ACC112 (cell line): ENCODE data around the gene ENPP6.
"Not testable (repeated sequence)": the region's sequence is repeated elsewhere in the genome, so short reads cannot be mapped to it uniquely, and the experiment has no call there.

Experiments used
- H2AFZ ChIP-seq: fragments of 200-600 bp; sonication (generic); one replicate; pipeline ENCODE4 v1.6.0; 2017; ENCODE audit warnings: antibody characterized with exemption, low read length; ENCODE audit not compliant: unreplicated experiment
- H3K27ac ChIP-seq: fragments of 200-600 bp; sonication (generic); 2 replicates; pipeline ENCODE4 v1.5.1; 2014; ENCODE audit warnings: low read depth, mild to moderate bottlenecking, antibody characterized with exemption, low read length, moderate library complexity
- H3K27me3 ChIP-seq: fragments of 200-600 bp; sonication (generic); 2 replicates; pipeline ENCODE4 v1.6.1; 2014; ENCODE audit warnings: mild to moderate bottlenecking, antibody characterized with exemption, low read length, moderate library complexity, mixed read lengths; ENCODE audit not compliant: insufficient read depth
- H3K36me3 ChIP-seq: fragments of 200-600 bp; sonication (generic); 2 replicates; pipeline ENCODE4 v1.6.1; 2016; ENCODE audit warnings: mild to moderate bottlenecking, antibody characterized with exemption, low read length, moderate library complexity, mixed read lengths; ENCODE audit not compliant: insufficient read depth
- H3K4me1 ChIP-seq: fragments of 200-600 bp; sonication (generic); one replicate; pipeline ENCODE4 v1.6.1; 2016; ENCODE audit warnings: low read length, mixed read lengths; ENCODE audit not compliant: insufficient read depth, unreplicated experiment, control insufficient read depth
- H3K4me3 ChIP-seq: fragments of 200-600 bp; sonication (generic); 2 replicates; pipeline ENCODE4 v1.5.1; 2014; ENCODE audit warnings: mild to moderate bottlenecking, low read depth, low read length
- H3K79me2 ChIP-seq: fragments of 200-600 bp; sonication (generic); one replicate; pipeline ENCODE4 v1.6.0; 2016; ENCODE audit warnings: low read length; ENCODE audit not compliant: control insufficient read depth, unreplicated experiment, insufficient read depth

The ENPP6 gene

GRCh38 chr4:184148738-184149637 is 68.7 kb downstream of the ENPP6 start:
- Histone ChIP-seq H2AFZ (no peak overlapping the region), H3K27ac (no peak overlapping the region), H3K4me3 (no peak overlapping the region), H3K36me3 (no peaks in the 10 kb centered on the region), H3K79me2 (no peaks in the 10 kb centered on the region), H3K27me3 (no peaks in the 10 kb centered on the region), H3K4me1 (no peaks in the 10 kb centered on the region)

- H3K36me3 ChIP-seq: no peaks in the 10 kb centered on the region
- no peaks in the 10 kb centered on the region for H3K79me2 ChIP-seq
- H3K4me3 ChIP-seq: no peak overlapping the region
- H3K27me3 ChIP-seq: no peaks in the 10 kb centered on the region
- no peak overlapping the region for H3K27ac ChIP-seq
- H3K4me1 ChIP-seq: no peaks in the 10 kb centered on the region
- H2AFZ ChIP-seq: no peak overlapping the region
These were observed 69.6 kb downstream of the ENPP6 start for GRCh38 chr4:184147858-184148737.

- no peaks in the 10 kb centered on the region for H3K79me2 ChIP-seq
- H3K27ac ChIP-seq: no peak overlapping the region
- no peaks in the 10 kb centered on the region for H3K4me1 ChIP-seq
- H2AFZ ChIP-seq: no peak overlapping the region
- H3K36me3 ChIP-seq: no peaks in the 10 kb centered on the region
- no peak overlapping the region for H3K4me3 ChIP-seq
- no peaks in the 10 kb centered on the region for H3K27me3 ChIP-seq
These were observed 70.7 kb downstream of the ENPP6 start for GRCh38 chr4:184146951-184147350.

GRCh38 chr4:184145596-184145995 is 72.1 kb downstream of the ENPP6 start:
- Histone ChIP-seq H3K4me1 (no peaks in the 10 kb centered on the region), H2AFZ (no peak overlapping the region), H3K36me3 (no peaks in the 10 kb centered on the region), H3K79me2 (no peaks in the 10 kb centered on the region), H3K27me3 (no peaks in the 10 kb centered on the region), H3K4me3 (no peak overlapping the region), H3K27ac (no peak overlapping the region)

- H3K27me3 ChIP-seq: no peaks in the 10 kb centered on the region
- H3K4me3 ChIP-seq: no peak overlapping the region
- H3K79me2 ChIP-seq: no peaks in the 10 kb centered on the region
- no peaks in the 10 kb centered on the region for H3K4me1 ChIP-seq
- no peak overlapping the region for H3K27ac ChIP-seq
- H3K36me3 ChIP-seq: no peaks in the 10 kb centered on the region
- no peak overlapping the region for H2AFZ ChIP-seq
These were observed 73.7 kb downstream of the ENPP6 start for GRCh38 chr4:184143770-184144564.

- Histone ChIP-seq H3K27me3 (no peaks in the 10 kb centered on the region), H3K4me1 (no peaks in the 10 kb centered on the region), H3K27ac (no peak overlapping the region), H3K4me3 (no peak overlapping the region), H2AFZ (no peak overlapping the region), H3K79me2 (no peaks in the 10 kb centered on the region), H3K36me3 (no peaks in the 10 kb centered on the region)
These were observed 75.3 kb downstream of the ENPP6 start for GRCh38 chr4:184142121-184143000.

GRCh38 chr4:184140901-184141300 is 76.8 kb downstream of the ENPP6 start:
- H3K79me2 ChIP-seq, H3K4me3 ChIP-seq, H2AFZ ChIP-seq, H3K27ac ChIP-seq, H3K27me3 ChIP-seq, H3K4me1 ChIP-seq, H3K36me3 ChIP-seq: not testable (repeated sequence)

GRCh38 chr4:184136525-184136924 is 81.1 kb downstream of the ENPP6 start:
- Histone ChIP-seq H3K4me1 (no peaks in the 10 kb centered on the region), H2AFZ (no peak overlapping the region), H3K27ac (no peak overlapping the region), H3K36me3 (no peaks in the 10 kb centered on the region), H3K4me3 (no peak overlapping the region), H3K79me2 (no peaks in the 10 kb centered on the region), H3K27me3 (no peaks in the 10 kb centered on the region)

GRCh38 chr4:184126800-184127199 is 90.9 kb downstream of the ENPP6 start:
- no peaks in the 10 kb centered on the region for H3K27me3 ChIP-seq
- H3K4me3 ChIP-seq: no peak overlapping the region
- H3K36me3 ChIP-seq: no peaks in the 10 kb centered on the region
- no peaks in the 10 kb centered on the region for H3K79me2 ChIP-seq
- H3K27ac ChIP-seq: no peak overlapping the region
- no peaks in the 10 kb centered on the region for H3K4me1 ChIP-seq
- no peak overlapping the region for H2AFZ ChIP-seq
